HEK293 (cell line): ENCODE measurements around the gene LPP.

Experiments used
- ELK4 ChIP-seq: IDR thresholded peaks from 2 replicates; pipeline ENCODE4 v1.6.1; 2011; ENCODE audit warnings: mild to moderate bottlenecking, low read depth, low read length, borderline replicate concordance
- PRDM10 ChIP-seq: fragments of 450-650 bp; formaldehyde crosslinking; IDR thresholded peaks from 2 replicates; pipeline ENCODE4 v1.5.1; 2016; ENCODE audit warnings: missing biosample characterization, missing genetic modification characterization
- ZIC2 ChIP-seq: fragments of 450-650 bp; formaldehyde crosslinking; IDR thresholded peaks from 2 replicates; pipeline ENCODE4 v1.5.1; 2016; ENCODE audit warnings: missing biosample characterization, missing genetic modification characterization
- ZNF157 ChIP-seq: fragments of 450-650 bp; formaldehyde crosslinking; IDR thresholded peaks from 2 replicates; pipeline ENCODE4 v1.5.1; 2016; ENCODE audit warnings: missing biosample characterization, missing genetic modification characterization
- ZSCAN30 ChIP-seq: fragments of 450-650 bp; IDR thresholded peaks from 2 replicates; pipeline ENCODE4 v1.5.1; 2018; ENCODE audit warnings: missing biosample characterization, mild to moderate bottlenecking, missing genetic modification characterization, moderate library complexity
- TF ChIP-seq, protein P1 (sequence below): fragments of 450-650 bp; formaldehyde crosslinking; IDR thresholded peaks from 2 replicates; pipeline ENCODE4 v1.5.1; 2016; ENCODE audit warnings: missing biosample characterization, missing genetic modification characterization

- TF ChIP-seq, protein P1, sequence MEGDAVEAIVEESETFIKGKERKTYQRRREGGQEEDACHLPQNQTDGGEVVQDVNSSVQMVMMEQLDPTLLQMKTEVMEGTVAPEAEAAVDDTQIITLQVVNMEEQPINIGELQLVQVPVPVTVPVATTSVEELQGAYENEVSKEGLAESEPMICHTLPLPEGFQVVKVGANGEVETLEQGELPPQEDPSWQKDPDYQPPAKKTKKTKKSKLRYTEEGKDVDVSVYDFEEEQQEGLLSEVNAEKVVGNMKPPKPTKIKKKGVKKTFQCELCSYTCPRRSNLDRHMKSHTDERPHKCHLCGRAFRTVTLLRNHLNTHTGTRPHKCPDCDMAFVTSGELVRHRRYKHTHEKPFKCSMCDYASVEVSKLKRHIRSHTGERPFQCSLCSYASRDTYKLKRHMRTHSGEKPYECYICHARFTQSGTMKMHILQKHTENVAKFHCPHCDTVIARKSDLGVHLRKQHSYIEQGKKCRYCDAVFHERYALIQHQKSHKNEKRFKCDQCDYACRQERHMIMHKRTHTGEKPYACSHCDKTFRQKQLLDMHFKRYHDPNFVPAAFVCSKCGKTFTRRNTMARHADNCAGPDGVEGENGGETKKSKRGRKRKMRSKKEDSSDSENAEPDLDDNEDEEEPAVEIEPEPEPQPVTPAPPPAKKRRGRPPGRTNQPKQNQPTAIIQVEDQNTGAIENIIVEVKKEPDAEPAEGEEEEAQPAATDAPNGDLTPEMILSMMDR (tag by site-specific recombination): no peak
- TF ChIP-seq ZSCAN30 (tag by site-specific recombination) (no peak), ZIC2 (tag by site-specific recombination) (no peak), ZNF157 (no peak), PRDM10 (tag by site-specific recombination) (no peak), ELK4 (no peak)
These were observed 442.0 kb downstream of the LPP start for GRCh38 chr3:188595890-188596376.
